Measurements from ENCODE around the gene POLR2B.

DNA sequence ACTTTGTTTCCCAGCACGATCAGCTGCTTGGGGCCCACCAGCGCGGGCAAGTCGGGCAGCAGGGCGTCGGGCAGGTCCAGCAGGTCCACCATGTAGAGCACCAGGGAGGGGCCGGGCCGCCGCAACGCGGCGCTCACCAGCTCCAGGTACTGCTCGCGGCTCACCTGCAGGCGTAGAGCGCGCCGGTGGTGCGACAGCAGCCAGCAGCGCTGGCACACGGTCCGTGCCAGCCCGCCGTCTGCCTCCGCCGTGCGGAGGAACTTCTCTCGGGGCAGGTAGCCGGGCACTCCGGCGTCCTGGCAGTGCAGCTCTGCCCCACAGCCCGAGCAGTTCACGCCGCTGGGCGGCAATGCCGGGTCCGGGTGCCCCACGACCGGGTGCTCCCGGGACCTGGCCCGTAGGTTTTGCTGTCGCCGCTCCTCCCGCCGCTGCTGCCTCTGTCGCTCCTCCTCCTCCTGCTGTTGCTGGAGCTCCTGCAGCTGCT, 1.8 kb upstream of the POLR2B start:
- TF ChIP-seq EZH2 (IDR thresholded peaks at IDR 0.05; ENCODE audit: borderline replicate concordance, low read length) (no peak), CTCF (conservative IDR thresholded peaks at IDR 0.05 in 1 of 2, IDR thresholded peaks at IDR 0.05 in 1 of 2; ENCODE audit: extremely low read depth in 1 of 2, insufficient read depth in 1 of 2, low read depth in 1 of 2, low read length in 2 of 2) (peak in 1 of 2 donors; percentile 14)
